Measurements from ENCODE around the gene MALRD1.

Gene MALRD1

DNA sequence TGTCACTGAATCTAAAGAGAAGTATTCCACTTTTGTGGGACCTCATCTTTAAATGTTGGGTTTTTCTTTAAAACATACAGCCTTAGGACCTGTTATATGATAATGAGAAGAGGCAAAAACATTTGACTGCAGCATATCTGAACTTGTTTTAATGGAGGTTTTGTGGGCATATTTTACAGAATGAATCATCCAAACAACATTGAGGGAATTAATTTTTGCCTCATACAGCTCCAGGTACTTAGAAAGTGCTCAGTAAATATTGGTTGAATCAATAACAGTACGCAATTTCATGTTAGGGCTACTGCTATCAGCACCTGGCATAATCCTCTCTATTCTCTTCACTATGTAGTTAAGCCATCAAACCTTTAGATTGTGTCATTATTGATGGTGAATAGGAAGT, 115.9 kb downstream of the MALRD1 start:
- TF ChIP-seq TAF1 (IDR thresholded peaks at IDR 0.05; ENCODE audit: borderline replicate concordance, insufficient read depth, low read length) (no peak), SIN3A (IDR thresholded peaks at IDR 0.05; ENCODE audit: borderline replicate concordance, insufficient read depth, low read length) (no peak), POLR2AphosphoS5 (IDR thresholded peaks at IDR 0.05; ENCODE audit: low read depth, low read length) (no peak), FOXP2 (optimal IDR thresholded peaks at IDR 0.05; ENCODE audit: borderline replicate concordance, extremely low read depth, extremely low read length, insufficient read depth) (no peak)
- TF ChIP-seq, protein P1, sequence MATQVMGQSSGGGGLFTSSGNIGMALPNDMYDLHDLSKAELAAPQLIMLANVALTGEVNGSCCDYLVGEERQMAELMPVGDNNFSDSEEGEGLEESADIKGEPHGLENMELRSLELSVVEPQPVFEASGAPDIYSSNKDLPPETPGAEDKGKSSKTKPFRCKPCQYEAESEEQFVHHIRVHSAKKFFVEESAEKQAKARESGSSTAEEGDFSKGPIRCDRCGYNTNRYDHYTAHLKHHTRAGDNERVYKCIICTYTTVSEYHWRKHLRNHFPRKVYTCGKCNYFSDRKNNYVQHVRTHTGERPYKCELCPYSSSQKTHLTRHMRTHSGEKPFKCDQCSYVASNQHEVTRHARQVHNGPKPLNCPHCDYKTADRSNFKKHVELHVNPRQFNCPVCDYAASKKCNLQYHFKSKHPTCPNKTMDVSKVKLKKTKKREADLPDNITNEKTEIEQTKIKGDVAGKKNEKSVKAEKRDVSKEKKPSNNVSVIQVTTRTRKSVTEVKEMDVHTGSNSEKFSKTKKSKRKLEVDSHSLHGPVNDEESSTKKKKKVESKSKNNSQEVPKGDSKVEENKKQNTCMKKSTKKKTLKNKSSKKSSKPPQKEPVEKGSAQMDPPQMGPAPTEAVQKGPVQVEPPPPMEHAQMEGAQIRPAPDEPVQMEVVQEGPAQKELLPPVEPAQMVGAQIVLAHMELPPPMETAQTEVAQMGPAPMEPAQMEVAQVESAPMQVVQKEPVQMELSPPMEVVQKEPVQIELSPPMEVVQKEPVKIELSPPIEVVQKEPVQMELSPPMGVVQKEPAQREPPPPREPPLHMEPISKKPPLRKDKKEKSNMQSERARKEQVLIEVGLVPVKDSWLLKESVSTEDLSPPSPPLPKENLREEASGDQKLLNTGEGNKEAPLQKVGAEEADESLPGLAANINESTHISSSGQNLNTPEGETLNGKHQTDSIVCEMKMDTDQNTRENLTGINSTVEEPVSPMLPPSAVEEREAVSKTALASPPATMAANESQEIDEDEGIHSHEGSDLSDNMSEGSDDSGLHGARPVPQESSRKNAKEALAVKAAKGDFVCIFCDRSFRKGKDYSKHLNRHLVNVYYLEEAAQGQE (IDR thresholded peaks at IDR 0.05; ENCODE audit: insufficient read depth in 1 of 2, low read depth in 2 of 2, low read length in 2 of 2): no peak

DNA sequence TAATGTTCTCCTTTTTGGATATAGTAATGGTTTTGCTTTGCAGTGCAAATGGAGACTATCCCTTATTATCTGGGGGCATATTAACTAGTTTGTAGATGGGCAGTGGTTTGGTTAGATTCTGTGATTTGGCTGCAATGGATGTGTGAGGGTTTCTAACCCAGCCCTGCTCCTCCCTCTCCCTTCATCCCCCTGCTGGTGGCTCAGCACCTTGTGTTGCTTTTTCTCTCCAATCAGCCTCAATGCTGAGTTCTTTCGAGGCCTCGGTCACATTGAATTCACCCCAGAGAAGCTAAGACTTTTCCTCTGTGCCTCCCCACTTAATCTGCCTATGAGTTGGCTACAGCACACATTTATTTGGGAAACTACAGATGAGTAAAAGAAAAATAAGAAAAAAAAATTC, 120.0 kb downstream of the MALRD1 start:
- TF ChIP-seq, protein P1 (IDR thresholded peaks at IDR 0.05; ENCODE audit: insufficient read depth in 1 of 2, low read depth in 2 of 2, low read length in 2 of 2): no peak
- no peak for TF ChIP-seq FOXP2 (optimal IDR thresholded peaks at IDR 0.05; ENCODE audit: borderline replicate concordance, extremely low read depth, extremely low read length, insufficient read depth)
- TF ChIP-seq POLR2AphosphoS5 (IDR thresholded peaks at IDR 0.05; ENCODE audit: low read depth, low read length): no peak
- no peak for TF ChIP-seq SIN3A (IDR thresholded peaks at IDR 0.05; ENCODE audit: borderline replicate concordance, insufficient read depth, low read length)
- no peak for TF ChIP-seq TAF1 (IDR thresholded peaks at IDR 0.05; ENCODE audit: borderline replicate concordance, insufficient read depth, low read length)

DNA sequence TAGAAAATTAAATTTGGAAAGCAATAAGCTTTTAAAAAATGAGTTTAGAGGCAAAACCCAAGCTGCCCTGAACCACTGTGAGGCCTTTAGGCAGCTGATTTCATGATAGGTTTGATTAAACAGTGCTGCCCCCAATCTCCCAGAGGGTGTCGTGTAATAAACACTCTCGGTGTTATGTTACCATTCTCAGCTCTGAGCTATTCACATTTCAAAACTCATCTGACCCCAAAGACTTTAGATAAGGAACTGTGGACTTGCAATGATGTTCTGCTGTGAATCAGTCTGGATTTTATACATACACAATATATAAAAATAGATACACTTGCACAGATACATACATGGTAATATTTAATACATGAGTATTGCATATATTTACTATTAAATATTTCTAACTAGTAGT, 120.4 kb downstream of the MALRD1 start:
- TF ChIP-seq, protein P1 (IDR thresholded peaks at IDR 0.05; ENCODE audit: insufficient read depth in 1 of 2, low read depth in 2 of 2, low read length in 2 of 2): no peak
- TF ChIP-seq SIN3A (IDR thresholded peaks at IDR 0.05; ENCODE audit: borderline replicate concordance, insufficient read depth, low read length) (no peak), TAF1 (IDR thresholded peaks at IDR 0.05; ENCODE audit: borderline replicate concordance, insufficient read depth, low read length) (no peak)

DNA sequence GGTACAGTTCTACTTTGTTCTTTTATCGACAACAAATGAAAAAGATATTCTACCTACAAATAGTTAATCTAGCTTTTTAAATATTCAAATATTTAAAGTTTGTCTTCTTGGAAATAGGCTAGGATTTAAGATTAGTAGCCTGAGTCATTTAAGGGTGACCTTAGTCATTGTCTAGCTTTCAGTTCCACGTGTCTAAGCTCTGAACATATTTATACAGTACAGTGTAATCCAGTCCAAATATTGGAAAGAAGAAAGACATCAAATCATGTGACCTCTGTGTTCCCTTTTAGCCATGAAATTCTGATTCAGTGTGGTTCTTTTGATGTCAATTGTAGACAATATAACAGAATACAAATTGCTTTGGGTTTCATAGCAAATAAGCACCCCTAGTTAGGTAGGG, 121.1 kb downstream of the MALRD1 start:
- TF ChIP-seq SIN3A (IDR thresholded peaks at IDR 0.05; ENCODE audit: borderline replicate concordance, insufficient read depth, low read length) (no peak), FOXP2 (optimal IDR thresholded peaks at IDR 0.05; ENCODE audit: borderline replicate concordance, extremely low read depth, extremely low read length, insufficient read depth) (no peak), TAF1 (IDR thresholded peaks at IDR 0.05; ENCODE audit: borderline replicate concordance, insufficient read depth, low read length) (no peak), POLR2AphosphoS5 (IDR thresholded peaks at IDR 0.05; ENCODE audit: low read depth, low read length) (no peak)
- TF ChIP-seq, protein P1 (IDR thresholded peaks at IDR 0.05; ENCODE audit: insufficient read depth in 1 of 2, low read depth in 2 of 2, low read length in 2 of 2): no peak

DNA sequence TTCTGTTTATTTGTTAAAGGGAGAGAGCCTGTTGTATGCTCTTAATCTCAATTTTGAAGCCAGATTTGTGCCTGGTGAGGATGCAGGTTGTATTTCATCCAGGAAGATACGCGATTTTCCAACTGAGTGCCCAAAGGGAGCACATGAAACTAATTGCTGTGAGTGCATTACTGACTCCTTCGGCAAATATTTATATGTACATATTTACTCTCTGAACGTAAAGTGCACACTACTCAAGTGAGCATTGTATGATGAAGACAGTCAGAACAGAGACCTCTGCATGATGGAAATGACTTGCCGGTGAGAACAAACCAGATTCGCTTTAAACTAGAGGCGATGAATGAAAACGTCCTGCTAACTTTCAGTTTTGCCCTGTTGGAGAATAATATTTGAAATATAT, 130.1 kb downstream of the MALRD1 start:
- TF ChIP-seq POLR2AphosphoS5 (IDR thresholded peaks at IDR 0.05; ENCODE audit: low read depth, low read length): no peak
- no peak for TF ChIP-seq SIN3A (IDR thresholded peaks at IDR 0.05; ENCODE audit: borderline replicate concordance, insufficient read depth, low read length)
- TF ChIP-seq, protein P1 (IDR thresholded peaks at IDR 0.05; ENCODE audit: insufficient read depth in 1 of 2, low read depth in 2 of 2, low read length in 2 of 2): no peak
- TF ChIP-seq TAF1 (IDR thresholded peaks at IDR 0.05; ENCODE audit: borderline replicate concordance, insufficient read depth, low read length): no peak
- TF ChIP-seq FOXP2 (optimal IDR thresholded peaks at IDR 0.05; ENCODE audit: borderline replicate concordance, extremely low read depth, extremely low read length, insufficient read depth): no peak

Data from PFSK-1 (cell line).